ENCODE measurements around the gene CFAP119. TPM values are rescaled to one million over a fixed set of nuclear protein-coding genes. Genes with fewer than 3 reads are reported as not detected.

Gene CFAP119
- total RNA-seq, 1 donor from 2014 or later: 5.5 TPM

DNA sequence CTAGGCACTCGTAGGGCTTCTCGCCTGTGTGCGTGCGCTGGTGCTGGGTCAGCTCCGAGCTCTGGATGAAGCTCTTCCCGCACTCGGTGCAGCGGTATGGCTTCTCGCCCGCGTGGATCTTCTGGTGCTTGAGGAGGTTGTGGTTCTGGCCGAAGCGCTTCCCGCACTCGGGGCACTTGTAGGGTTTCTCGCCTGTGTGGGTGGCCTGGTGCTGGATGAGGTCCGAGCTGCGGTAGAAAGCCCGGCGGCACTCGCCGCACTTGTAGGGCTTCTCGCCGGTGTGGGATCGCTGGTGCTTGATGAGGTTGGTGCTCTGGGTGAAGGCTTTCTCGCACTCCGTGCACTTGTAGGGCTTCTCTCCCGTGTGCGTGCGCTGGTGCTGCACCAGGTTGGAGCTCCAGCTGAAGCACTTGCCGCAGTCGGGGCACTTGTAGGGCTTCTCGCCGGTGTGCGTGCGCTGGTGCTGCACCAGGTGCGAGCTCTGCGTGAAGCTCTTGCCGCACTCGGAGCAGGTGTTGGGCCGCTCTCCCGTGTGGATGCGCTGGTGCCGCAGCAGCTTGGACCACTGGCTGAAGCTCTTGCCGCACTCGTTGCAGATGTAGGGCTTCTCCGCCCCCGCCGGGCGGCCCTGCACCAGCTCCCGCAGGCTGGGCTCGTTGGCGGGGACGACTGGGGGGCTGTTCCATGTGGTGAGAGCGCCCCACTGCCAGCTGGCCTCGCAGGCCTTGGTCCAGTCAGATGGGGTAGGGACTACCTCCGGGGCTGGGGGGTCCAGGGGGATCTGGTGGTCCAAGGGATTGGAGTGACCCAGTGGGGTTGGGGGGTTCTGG lies 21.6 kb upstream of the CFAP119 start:
- DNase-seq: no peak
- Histone ChIP-seq H3K4me3 (no peak overlapping the region), H3K36me3 (peaks cover 17% of the 10 kb centered on the region), H3K4me1 (peaks cover 8% of the 10 kb centered on the region), H3K27me3 (no peaks in the 10 kb centered on the region), H3K27ac (no peak overlapping the region), H3K9me3 (no peaks in the 10 kb centered on the region)
- no peak for TF ChIP-seq CTCF (IDR thresholded peaks at IDR 0.05)
- intact Hi-C loops (cut with DNase I): no loop called here
- ATAC-seq: no peak

DNA sequence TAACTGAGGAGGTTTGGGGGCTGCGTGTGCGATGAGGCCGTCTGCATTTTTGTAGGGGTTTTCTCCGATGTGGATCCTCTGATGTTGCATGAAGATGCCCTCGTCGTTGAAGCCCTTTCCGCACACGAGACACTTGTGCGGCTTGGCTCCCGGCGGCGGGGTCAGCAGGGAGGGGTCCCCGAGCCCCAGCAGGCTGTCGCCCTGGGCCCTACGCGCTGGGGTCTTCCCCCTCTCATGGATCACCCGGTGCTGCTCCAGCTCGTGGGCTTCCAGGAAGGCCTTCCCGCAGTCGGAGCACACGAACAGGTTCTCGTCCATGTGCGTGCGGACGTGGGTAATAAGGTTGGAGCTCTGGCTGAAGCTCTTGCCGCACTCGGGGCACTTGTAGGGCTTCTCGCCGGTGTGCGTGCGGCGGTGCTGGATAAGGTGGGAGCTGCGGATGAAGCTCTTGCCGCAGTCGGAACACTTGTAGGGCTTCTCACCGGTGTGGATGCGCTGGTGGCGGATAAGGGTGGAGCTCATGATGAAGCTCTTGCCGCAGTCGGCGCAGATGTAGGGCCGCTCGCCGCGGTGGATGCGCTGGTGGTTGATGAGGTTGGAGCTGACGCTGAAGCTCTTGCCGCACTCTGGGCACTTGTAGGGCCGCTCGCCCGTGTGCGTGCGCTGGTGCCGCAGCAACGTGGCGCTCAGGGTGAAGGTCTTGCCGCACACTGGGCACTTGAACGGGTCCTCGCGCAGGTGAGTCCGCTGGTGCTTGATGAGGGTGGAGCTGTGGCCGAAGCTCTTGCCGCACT lies 20.8 kb upstream of the CFAP119 start:
- intact Hi-C loops (cut with DNase I): no loop called here
- ATAC-seq: no peak

GRCh38 chr16:30780549-30780948 lies 18.7 kb upstream of the CFAP119 start:
- intact Hi-C loops (cut with DNase I): no loop called here
- peaks cover 14% of the 10 kb centered on the region for H3K4me1 ChIP-seq
- H3K4me3 ChIP-seq: no peak overlapping the region
- H3K9me3 ChIP-seq: no peaks in the 10 kb centered on the region
- H3K27me3 ChIP-seq: no peaks in the 10 kb centered on the region
- no peak for ATAC-seq
- no peak for DNase-seq
- no peak overlapping the region for H3K27ac ChIP-seq
- no peak for TF ChIP-seq CTCF (IDR thresholded peaks at IDR 0.05)
- H3K36me3 ChIP-seq: peaks cover 17% of the 10 kb centered on the region

More for the DNA sequence above, 20.8 kb upstream of the CFAP119 start:
- Histone ChIP-seq H3K4me3 (no peak overlapping the region), H3K36me3 (peaks cover 17% of the 10 kb centered on the region), H3K27ac (no peak overlapping the region), H3K4me1 (peaks cover 2% of the 10 kb centered on the region), H3K27me3 (no peaks in the 10 kb centered on the region), H3K9me3 (no peaks in the 10 kb centered on the region)
- no peak for DNase-seq
- no peak for TF ChIP-seq CTCF (IDR thresholded peaks at IDR 0.05)

- DNase-seq (no peak), ATAC-seq (no peak)
- H3K4me3 ChIP-seq: no peak overlapping the region
- peaks cover 17% of the 10 kb centered on the region for H3K36me3 ChIP-seq
- H3K27me3 ChIP-seq: no peaks in the 10 kb centered on the region
- H3K4me1 ChIP-seq: peaks cover 14% of the 10 kb centered on the region
- no peak overlapping the region for H3K27ac ChIP-seq
- TF ChIP-seq CTCF (IDR thresholded peaks at IDR 0.05): no peak
- intact Hi-C loops (cut with DNase I): no loop called here
- no peaks in the 10 kb centered on the region for H3K9me3 ChIP-seq
These were observed 18.2 kb upstream of the CFAP119 start for GRCh38 chr16:30780021-30780420.

DNA sequence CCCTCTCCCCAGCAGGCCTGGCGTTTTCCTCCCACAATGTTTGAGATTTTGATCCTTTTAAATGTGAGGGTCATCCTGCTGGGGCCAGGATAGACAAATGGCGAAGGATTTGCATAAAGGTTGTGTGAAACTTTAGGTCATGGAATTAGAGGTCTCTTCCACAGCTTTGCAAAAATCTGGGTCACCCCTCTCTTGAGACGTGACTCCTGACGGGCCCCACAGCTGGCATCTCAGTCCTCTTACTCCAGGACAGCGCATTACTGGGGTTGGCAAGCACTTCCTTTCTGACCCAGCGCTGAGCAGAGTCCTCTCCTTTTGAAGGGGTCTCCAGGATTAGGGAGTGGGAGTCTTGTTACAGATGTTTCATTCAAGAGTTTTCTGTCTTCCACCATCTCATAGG lies 17.7 kb upstream of the CFAP119 start:
- Histone ChIP-seq H3K4me3 (no peak overlapping the region), H3K36me3 (peaks cover 17% of the 10 kb centered on the region), H3K27me3 (no peaks in the 10 kb centered on the region), H3K9me3 (no peaks in the 10 kb centered on the region), H3K27ac (no peak overlapping the region), H3K4me1 (peaks cover 18% of the 10 kb centered on the region)
- no peak for DNase-seq
- TF ChIP-seq CTCF (IDR thresholded peaks at IDR 0.05): no peak
- no peak for ATAC-seq
- intact Hi-C loops (cut with DNase I): no loop called here
